HS-5 (cell line): ENCODE measurements around the gene IVD.

Experiments
- DNase-seq: peaks from one replicate; pipeline ENCODE4 v3.0.0-alpha.2; 2012; ENCODE audit warnings: low read depth

Gene IVD

DNA sequence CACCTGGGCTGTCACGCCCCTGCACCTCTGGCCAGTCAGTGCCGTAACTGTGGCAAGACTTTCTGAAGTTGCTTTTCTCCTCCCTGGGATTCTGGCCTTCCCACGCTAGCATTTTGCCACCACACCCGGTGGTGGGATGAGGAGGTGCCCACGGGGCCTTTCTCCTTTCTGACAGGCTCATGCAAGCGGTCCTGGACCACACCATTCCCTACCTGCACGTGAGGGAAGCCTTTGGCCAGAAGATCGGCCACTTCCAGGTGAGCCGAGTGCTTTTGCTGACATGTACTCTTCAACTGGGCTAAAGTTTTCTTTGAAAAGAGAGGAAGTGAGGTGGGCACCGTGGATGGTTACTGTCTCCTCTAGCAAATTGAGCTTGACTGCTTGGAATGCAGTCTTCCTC is 9.6 kb downstream of the IVD start:
- DNase-seq: no peak

DNA sequence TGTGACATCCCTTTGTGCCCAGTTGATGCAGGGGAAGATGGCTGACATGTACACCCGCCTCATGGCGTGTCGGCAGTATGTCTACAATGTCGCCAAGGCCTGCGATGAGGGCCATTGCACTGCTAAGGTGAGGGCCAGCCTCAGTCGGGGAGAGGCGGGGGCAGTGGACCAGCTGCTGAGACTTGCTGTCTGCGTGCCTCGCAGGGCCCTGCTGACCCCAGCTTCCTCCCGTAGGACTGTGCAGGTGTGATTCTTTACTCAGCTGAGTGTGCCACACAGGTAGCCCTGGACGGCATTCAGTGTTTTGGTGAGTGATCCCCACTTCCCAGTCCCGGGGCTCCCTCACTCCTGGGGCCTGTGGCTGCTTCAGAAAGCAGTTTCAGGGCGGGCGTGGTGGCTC is 10.5 kb downstream of the IVD start:
- no peak for DNase-seq

DNA sequence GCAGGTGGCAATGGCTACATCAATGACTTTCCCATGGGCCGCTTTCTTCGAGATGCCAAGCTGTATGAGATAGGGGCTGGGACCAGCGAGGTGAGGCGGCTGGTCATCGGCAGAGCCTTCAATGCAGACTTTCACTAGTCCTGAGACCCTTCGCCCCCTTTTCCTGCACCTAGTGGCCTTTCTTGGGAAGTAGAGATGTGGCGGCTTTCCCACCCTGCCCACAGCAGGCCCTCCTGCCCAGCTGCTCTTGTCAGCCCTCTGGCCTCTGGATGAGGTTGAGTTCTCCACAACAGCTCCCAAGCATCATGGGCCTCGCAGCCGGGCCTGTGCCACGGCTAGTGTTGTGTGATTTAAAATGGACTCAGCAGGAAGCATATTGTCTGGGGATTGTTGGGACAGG is 12.5 kb downstream of the IVD start:
- no peak for DNase-seq

DNA sequence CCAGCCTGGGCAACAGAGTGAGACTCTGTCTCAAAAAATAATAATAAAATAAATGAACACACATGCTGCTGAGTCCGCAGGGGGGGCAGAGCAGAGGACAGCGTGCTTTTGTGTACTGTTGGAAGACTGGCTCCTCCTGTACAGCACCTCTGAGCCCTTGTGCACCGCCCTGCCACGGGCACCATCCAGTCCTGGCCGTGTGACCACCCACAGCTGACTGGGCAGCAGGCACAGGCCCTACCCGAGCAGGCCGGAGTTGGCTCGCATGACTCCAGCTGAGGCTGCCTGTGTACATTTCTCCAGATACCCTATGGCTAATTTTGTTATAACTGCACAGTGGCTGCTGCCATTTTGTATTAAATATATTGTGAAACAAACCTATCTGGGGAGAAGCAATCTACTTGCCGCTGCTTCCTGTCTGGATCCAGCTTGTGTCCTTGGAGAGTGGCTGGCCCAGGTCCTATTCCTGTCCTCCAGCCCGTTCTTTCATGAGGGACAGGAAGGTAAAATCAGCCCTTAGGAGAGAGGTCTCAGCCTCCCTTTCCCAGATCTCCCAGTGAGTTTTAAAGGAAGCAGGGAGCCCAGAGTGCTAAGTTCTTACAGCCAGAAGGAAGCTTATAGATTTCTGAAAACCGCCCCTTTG is 14.6 kb downstream of the IVD start:
- DNase-seq: no peak

DNA sequence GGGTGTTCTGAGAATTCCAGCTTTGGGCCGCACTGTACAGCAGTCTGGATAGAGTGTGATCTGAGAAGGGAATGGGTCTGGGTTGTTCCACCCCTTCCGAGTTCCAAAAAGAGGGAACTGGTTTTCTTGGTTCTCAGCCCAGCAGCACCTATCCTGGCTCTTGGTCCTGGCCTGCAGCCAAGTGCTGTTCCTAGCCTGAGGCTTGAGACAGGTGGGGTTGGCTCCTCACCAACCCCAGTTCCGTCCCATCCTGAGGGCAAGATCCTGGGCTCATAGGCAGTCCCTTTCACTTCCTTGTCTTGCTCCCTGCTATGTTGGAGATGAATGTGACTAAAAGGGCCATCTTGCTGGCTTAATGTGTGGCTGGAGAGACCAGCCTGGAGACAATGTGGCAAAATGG is 15.2 kb downstream of the IVD start:
- DNase-seq: no peak

DNA sequence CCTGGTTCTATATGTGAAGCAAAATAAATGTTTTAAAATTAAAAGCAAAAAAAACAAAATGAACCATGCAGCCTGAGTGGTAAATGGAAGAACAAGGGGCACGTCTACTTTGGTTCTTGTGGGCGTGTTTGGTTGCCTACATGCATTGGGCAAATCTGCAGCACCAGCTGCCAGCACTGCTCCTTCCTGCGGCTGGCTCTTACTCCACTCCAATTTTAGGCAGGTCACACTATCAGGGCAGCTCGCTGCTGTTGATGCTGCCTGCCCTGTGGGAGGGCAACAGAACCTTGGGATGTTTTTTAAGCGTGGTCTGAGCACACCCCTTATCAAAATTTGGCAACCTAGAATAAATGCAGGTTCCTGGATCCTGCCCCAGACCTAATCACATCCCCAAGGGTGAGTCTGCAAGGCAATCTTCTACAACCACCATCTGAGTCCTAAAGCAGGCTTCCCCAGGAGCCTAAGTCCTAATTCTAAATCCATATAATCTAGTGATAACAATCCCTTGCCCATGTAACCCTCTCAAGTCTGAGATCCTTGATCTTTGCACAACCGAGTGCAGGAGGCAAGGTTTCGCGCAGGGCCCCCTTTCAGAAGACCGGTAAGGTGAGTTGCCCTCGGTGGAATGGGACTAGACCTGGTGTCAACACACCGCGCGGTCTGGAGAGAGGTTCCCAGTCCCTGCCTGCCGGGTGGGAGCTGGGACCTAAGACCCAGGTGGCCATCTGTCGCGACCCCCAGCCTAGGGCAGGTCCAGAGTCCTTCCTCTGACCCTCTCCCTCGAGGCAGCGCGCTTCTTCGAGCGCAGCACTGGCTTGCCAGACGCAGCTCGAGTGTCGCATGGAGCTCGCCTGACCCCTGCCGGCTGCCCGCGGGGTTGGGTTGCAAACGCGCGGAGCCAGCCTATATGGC is 15.9 kb downstream of the IVD start:
- no peak for DNase-seq

DNA sequence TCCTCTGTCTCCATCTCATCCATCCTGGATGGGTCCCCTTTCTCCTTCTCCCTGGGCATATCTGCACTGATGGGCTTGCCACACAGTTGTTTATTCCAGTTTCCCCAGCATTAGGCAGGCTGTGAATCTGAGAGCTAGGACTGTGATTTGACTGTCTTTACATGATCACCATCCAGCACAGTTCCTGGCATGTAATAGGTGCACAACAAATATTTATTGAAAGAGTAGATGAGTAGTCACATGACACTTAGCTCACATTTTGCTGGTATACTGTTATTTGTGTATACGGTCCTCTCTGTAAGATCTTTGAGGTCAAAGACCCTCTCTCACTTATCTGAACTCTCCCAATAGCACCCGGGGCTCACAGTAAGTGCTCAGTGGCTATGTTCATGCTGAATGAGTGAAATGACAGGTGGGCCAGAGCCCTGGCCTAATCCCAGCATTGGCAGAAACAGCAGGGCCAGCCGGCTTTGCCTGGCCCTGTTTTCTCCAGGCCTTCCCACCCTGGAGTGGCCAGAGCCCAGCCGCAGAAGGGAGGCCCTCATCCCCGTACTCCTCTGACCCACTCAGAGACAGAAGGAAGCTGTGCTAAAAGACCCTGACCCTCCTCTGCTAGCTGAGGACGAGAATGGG is 19.0 kb downstream of the IVD start:
- no peak for DNase-seq

DNA sequence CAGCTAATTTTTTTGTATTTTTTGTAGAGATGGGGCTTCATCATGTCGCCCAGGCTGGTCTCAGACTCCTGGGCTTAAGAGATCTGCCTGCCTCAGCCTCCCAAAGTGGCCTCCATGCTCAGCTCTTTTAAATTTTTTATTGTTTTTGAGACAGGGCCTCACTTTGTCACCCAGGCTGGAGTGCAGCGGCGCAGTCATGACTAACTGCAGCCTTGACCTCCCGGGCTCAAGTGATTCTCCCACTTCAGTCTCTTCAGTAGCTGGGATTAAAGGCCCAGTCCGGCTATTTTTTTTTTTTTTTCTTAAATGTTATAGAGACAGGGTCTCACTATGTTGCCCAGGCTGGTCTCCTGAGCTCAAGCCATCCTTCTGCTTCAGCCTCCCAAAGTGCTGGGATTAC is 20.1 kb downstream of the IVD start:
- no peak for DNase-seq

DNA sequence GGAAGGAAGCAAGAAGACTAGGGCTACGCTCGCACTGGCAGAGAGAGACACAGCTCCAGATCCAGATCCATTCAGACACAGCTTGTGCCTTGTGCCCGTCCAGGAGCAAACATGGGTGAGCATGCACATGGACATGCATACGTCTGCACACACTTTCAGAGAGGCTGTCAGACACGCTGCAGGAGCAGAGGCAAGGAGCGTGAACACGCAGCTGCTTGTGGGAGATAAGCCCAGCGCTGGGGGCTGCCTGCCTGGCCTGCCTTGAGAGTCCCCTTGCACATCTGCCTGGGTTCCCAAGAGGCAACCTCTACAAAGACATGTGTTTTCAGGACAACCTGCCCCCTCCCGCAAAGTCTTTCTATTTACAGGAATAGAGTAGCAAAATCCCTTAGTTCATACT is 21.6 kb downstream of the IVD start:
- DNase-seq: no peak

DNA sequence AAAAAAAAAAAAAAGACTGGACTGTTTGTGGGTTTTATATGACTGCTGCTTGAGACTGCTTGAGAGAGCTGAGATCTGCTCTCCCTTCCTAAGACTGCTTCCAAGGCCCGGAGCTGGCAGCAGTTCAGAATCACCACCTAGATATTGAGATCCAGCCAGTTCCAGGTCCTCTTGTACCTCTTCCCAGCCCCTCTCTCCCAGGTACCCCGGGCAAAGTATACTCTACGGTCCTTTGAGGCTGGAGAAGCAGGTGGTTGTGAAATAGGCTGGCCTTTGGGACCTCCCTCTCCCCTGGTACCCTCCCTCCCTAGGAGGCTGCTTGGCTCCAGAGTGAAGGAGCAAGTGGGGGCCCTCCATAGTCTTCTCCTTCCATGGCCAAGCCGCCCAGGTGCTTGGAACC is 22.6 kb downstream of the IVD start:
- no peak for DNase-seq

DNA sequence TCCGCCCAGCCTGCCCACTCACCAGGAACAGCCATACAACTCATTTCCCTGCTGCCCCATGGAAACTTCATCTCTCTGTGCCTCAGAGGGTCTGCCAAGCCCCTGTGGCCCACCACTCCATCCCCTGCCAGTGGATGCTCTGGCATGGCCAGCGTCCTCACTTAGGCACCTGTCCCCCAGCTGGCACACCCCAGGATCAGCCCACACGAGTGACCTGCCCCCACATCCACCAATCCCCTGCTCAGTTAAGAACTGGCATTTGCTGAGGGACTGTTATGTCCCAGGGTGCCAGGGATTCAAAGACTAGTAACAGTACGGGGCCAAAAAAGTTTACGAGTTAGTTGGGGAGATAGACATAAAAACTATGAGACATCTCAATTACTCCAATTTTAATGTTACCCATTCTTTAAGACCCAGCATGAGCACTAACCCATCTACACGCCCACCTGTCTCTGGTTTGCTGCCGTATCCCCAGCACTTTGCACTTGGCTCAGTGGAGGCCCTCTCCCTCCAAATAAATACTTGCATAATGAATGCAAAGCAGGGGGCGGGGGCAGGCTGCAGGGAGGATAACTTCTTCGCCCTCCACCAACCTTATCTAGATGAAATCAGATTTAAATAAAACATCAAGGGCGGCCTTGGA is 23.6 kb downstream of the IVD start:
- DNase-seq: no peak

DNA sequence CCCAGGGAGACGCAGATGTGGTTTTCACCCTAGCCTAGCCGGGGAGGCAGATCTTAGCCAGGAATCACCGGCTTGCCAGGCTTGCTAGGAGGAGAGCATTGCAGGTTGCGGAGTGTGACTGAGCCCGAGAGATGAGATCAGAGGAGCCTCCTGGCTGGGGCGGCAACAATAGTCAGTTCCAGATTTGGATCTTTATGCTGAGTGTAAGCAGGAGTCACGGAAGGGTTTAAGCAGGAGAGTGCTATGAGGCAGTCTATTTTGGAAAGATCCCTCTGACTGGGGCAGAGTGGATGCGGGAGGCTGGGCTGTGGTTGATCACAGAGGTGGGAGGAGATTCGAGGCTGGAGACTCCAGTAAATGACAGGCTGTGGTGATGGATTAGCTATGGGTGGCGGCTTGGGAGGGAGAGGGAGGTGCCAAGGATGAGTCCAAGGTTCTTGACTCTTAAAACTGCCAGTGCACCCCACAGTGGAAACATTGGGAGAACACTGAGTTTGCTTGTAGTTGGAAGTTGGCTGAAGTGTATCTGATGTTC is 24.7 kb downstream of the IVD start:
- peak; percentile 49 for DNase-seq

DNA sequence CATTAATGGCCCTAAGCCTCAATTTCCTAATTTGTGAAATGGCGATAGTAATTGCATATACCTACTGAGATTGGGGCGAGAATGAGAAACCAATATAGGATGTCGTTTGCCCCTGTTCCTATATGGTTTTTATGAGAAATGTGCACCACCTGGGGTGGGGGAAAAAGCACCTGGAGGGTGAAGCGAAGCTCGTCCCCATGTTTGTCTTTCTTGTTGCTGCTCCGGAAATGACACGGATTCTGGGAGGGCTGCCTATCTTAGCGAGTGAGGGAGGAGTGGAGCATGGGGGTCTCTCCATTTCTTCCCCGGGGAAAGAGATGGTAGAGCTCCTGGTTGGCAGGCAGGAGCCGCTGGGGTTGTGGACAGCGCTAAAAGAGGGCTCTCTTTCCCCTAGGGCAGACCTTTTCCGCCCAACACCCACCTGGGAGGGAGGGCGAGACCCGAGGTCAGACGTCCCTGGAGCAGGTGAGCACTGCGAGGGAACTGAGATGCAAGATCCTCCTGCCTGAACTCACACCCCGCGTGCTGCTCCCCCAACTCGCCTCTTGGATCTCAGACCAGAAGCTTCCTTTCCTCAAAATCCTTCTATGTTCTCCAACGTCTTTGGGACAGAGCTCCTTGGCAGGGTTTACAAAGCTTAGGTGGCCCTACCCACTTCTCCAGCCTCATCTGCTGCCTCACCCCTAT is 29.6 kb downstream of the IVD start:
- DNase-seq: no peak

DNA sequence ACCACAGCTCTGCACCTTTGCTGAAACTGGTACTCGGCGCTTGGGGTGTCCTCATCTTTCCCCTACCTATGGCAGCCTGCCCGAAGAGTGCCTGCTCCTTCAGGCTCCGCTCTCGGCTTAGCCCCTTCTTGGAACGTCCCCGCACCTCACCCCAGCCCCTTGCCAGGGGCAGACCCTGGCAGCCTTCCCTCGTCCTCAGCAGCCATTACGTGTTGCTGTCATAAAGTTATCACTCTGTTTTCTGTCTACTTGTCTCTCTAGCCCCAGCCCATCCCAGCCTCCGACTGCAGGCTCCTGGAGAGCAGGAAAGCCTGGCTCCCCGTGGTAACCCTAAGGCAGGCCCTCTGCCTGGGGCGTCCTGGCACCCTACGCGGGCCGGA is 30.1 kb downstream of the IVD start:
- DNase-seq: no peak

DNA sequence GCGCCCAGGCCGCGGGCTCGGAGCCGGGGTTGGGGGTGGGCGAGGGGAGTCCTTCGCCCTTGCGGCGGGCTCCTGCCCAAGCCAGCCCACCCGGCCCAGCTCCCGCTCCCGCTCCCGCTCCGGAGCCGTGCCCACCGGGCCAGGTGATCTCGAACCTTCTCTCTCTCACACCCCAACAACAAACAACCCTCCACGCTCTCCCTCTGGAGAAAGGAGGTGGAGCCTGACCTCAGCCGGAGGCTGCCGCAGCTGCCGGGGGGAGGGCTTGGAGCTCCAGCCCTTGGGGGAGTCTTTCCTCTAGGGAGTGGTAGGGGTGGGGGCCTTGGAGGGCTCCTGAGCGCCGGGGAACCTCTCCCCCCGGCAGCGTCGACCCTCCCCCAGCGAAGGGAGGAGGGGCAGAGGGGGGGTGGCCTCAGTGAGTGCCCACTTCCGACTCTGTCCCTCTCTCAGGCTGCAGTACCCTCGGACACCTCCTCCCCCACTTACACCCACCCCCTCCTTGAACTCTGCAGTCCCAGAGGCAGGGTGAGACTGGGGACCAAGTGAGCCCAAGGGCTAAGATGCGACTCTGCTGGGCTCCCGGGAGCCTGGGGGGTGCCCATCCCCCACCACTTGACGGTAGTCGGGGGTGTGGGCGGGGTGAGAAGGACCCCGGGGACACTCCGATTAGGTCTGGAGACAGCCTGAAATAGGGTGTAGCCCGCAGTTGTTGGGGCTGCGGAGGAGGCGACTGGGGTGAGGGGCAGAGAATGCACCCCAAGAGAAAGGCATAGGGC is 30.7 kb downstream of the IVD start:
- DNase-seq: no peak

DNA sequence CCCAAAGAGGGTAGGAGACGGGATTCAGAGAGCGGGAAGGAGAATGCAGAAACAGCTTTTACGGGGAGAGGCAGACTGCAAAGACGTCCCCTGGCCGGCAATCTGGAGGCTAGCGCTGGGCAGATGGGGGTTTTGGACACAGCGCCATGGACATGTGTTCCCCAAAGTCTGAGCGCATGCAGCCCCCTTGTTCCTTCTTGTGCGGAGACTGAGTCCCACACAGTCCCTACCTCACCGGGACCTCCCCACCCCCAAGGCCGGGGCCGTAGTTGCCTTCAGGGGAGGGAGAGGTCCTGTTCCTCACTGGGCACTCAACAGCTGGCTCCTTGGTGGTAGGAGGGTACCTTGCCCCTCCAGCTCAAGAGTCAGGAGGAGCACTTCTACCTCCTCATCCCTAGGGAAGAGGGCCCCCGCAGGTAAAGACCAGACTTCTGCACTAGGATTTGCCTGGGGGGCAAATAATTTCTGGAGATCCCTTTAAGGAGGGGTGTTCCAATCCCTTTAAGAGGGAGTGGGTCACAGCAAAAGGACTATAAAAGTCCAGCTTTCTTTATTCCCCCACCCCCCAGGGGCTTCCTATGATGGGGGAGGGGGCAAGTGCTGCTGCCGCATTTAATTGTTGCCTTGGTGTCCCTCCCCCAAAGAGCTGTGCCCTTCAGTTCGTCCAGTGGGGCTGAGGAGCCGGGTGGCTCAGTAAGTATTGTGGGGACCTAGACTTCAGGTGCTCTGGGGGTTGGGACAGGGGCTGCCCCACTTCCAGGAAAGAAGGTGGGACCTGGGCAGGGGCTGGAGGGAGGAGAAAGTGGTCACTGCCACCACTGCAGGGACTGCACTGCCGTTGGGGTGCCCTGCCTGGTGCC is 31.5 kb downstream of the IVD start:
- no peak for DNase-seq

DNA sequence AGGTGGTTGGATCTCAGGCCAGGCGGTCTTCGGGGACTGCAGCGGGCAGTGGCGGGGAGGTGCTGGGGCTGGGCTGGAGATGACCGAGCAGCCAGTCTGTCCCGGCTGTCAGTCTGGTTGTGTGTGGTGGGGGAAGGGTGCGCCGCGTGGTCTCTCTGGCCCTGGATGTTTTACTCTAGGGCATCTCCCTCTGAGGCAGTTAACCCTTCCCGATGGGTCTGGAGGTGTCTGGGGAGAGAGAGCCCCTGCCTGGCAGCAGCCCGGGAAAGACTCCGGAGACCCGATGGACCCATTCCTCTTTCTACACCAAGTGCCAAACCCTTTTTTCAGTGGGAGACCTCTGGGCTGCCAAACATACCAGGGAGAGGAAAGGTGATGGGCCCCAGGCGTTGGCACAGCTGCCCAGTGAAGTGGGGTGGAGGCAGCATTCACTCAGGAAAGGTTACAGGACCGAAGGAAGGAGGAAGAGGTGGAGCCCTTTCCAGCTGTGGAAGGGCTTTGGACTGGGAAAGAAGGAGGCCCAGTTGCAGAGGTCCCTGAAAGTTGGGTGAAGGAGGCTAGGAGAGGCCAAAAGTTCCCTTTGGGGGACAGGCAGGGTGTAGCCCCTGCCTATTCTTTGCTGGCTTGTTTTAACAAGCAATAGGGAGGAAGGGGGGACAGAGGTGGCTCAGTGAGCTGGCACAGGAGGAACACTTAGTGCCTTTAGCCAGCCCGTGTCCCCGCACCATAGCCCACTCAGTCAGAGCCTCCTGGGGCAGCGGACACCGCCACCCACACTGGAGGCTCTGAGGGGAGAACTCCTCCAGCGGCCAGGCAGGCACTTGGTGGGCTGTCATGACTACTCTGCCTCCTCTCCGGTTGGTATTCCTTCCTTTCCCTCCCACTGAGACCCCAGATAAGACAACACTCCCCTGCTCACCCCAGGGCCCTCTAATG is 32.4 kb downstream of the IVD start:
- no peak for DNase-seq

DNA sequence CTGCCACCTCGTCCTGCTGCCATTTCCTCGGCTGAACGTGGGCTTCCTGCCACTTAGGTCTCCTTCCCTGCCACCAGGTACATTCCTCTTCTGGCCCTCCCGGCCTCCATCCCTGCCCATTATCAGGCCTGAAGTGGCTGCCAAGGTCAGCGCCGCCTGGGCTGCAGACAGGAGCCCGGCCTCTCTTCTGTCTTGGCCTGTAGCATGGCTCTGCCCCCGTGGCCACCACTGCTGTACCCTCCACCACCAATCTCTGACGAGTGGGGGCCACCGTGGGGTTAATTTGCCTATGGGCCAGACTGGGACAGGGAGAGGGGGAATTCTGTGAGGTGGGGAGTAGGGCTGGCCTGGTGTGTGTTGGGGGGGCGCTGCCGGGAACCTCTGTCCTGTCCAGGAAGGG is 33.1 kb downstream of the IVD start:
- DNase-seq: no peak

DNA sequence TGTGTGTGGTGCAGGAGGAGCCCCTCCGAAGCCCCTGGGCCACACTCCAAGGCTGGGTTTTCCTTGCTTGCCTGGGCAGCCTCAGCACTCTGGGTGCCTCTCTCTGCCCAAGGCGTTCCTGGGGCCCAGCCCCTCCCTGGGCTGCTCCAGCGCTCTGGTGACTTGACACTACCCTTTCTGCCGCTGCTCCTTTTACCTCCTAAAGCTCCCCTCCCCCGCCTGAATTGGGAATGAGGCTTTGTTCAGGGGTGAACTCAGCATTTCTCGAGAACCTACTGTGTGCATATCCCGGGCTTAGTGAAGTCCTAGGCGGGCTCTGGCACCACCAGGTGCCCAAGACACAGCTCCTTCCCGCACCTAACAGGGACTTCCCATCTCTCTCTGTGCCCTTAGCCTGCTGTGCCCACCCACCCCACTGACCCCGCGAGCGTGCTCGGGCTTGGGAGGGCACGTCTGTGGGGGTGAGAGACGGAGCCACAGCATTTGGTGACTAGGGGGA is 33.9 kb downstream of the IVD start:
- DNase-seq: no peak
